ENCODE measurements around the gene ENOPH1. TPM values are rescaled to one million over a fixed set of nuclear protein-coding genes. Genes with fewer than 3 reads are reported as not detected.

Gene ENOPH1
- total and polyA plus RNA-seq, 2 of the 4 experiments (the other 2 are of a cell fraction) = 18.0 to 36.0 TPM

GRCh38 chr4:82480771-82481505, 50.5 kb downstream of the ENOPH1 start:
- no TSS peak for BruUV-seq (replicated peaks)
- TF ChIP-seq USF2 (IDR thresholded peaks at IDR 0.05; ENCODE audit: low read depth, low read length) (no peak), MAFK (IDR thresholded peaks at IDR 0.05; ENCODE audit: low read depth, low read length) (no peak), MAZ (IDR thresholded peaks at IDR 0.05; ENCODE audit: borderline replicate concordance, low read depth, low read length) (no peak), CEBPB (IDR thresholded peaks at IDR 0.05; ENCODE audit: low read depth, low read length) (no peak), SMC3 (IDR thresholded peaks at IDR 0.05; ENCODE audit: low read depth, low read length) (no peak), MXI1 (IDR thresholded peaks at IDR 0.05; ENCODE audit: borderline replicate concordance, low read depth, low read length) (no peak), RFX5 (IDR thresholded peaks at IDR 0.05; ENCODE audit: low read depth, low read length) (no peak), FOS (IDR thresholded peaks at IDR 0.05; ENCODE audit: low read depth, low read length) (no peak), CTCF (conservative IDR thresholded peaks at IDR 0.05; ENCODE audit: low read depth, low read length) (no peak), CHD1 (IDR thresholded peaks at IDR 0.05; ENCODE audit: low read depth, low read length) (no peak)
- Histone ChIP-seq H3K23ac (ENCODE audit: low read depth, low read length) (no peak overlapping the region), H3K9me3 (ENCODE audit: control insufficient read depth, insufficient read depth, low read length) (no peaks in the 10 kb centered on the region), H2BK15ac (ENCODE audit: low read depth, low read length) (no peak overlapping the region), H3K79me1 (ENCODE audit: low read depth in 1 of 2, low read length in 2 of 2) (no peaks in the 10 kb centered on the region), H2BK120ac (ENCODE audit: low read depth, low read length) (no peak overlapping the region), H2AK5ac (ENCODE audit: low read depth, low read length) (no peak overlapping the region), H4K5ac (ENCODE audit: low read depth, low read length) (no peak overlapping the region), H2BK20ac (ENCODE audit: low read depth, low read length) (no peak overlapping the region), H4K91ac (ENCODE audit: insufficient read depth, low read depth, low read length) (no peak overlapping the region), H3K4me1 (ENCODE audit: control insufficient read depth, insufficient read depth, low read length) (no peaks in the 10 kb centered on the region), H3K9me1 (ENCODE audit: insufficient read depth, low read length) (no peaks in the 10 kb centered on the region), H3K18ac (ENCODE audit: low read depth, low read length) (no peak overlapping the region), H3K36me3 (ENCODE audit: control insufficient read depth, insufficient read depth, low read length) (no peaks in the 10 kb centered on the region), H3K56ac (ENCODE audit: extremely low read depth, insufficient read depth, low read length) (no peak overlapping the region), H3K14ac (replicated peaks; ENCODE audit: low read depth, low read length) (no peak overlapping the region), H3K27ac (ENCODE audit: insufficient read depth, low read length) (no peak overlapping the region), H3K4me3 (ENCODE audit: insufficient read depth, low read depth, low read length) (no peak overlapping the region), H4K8ac (ENCODE audit: low read depth in 2 of 2, low read length in 2 of 2) (no peak overlapping the region), H2BK5ac (ENCODE audit: low read depth, low read length, poor library complexity, severe bottlenecking) (no peak overlapping the region), H3K4ac (ENCODE audit: low read depth, low read length) (no peak overlapping the region), H2AK9ac (replicated peaks; ENCODE audit: low read depth, low read length, poor library complexity) (no peak overlapping the region), H3K9ac (ENCODE audit: low read depth, low read length) (no peak overlapping the region), H4K20me1 (ENCODE audit: insufficient read depth, low read length) (no peaks in the 10 kb centered on the region), H2AFZ (replicated peaks; ENCODE audit: low read length, poor library complexity) (no peak overlapping the region), H3K27me3 (ENCODE audit: control insufficient read depth, insufficient read depth, low read length) (no peaks in the 10 kb centered on the region), H3K4me2 (ENCODE audit: low read depth, low read length) (no peak overlapping the region)
- in situ Hi-C loops (cut with MboI; ENCODE audit: low sequenced_read_pairs) (no loop called here), dilution Hi-C loops (cut with HindIII; ENCODE audit: low sequenced_read_pairs, unreplicated experiment) (no loop called here), intact Hi-C loops (cut with micrococcal nuclease) (no loop called here)
- ChIA-PET POLR2A (ENCODE audit: unreplicated experiment) (no interaction called here), CTCF (no interaction called here)
- no peak for DNase-seq
- ATAC-seq (ENCODE audit: low read depth) = no peak
- WGBS, 2 experiments (ENCODE audit: extremely low coverage in 2 of 2, insufficient read length in 1 of 2) = 100% methylated on average over 3 of the region's 10 CpGs; no CpG with 5 or more reads in 1 of the 2 experiments
